HepG2 (cell line): ENCODE measurements around the gene MLLT10. TPM values are rescaled to one million over a fixed set of nuclear protein-coding genes. Genes with fewer than 3 reads are reported as not detected.
A peak's percentile ranks its signal among the peaks of the same experiment; 100 is the strongest.

ENCODE experiments used
- CBFB ChIP-seq: sonication (generic); formaldehyde crosslinking; IDR thresholded peaks from 2 replicates; pipeline ENCODE4 v1.4.0; 2020; ENCODE audit warnings: missing genetic modification reagents
- FOXA3 ChIP-seq: IDR thresholded peaks from 2 replicates; pipeline ENCODE4 v1.6.1; 2016; ENCODE audit warnings: missing genetic modification reagents, missing compliant biosample characterization
- HNF4G ChIP-seq, 2 experiments: sonication (generic) in 1 of 2; formaldehyde crosslinking in 1 of 2; IDR thresholded peaks; 2 replicates each; pipeline versions ENCODE4 v1.4.0 to v1.6.1; 2011 to 2020; ENCODE audit warnings: borderline replicate concordance in 2 of 2, low read depth in 2 of 2, mild to moderate bottlenecking in 2 of 2, low read length in 1 of 2, missing genetic modification reagents in 1 of 2, moderate library complexity in 1 of 2
- HOMEZ ChIP-seq: IDR thresholded peaks from 2 replicates; pipeline ENCODE4 v1.6.1; 2016; ENCODE audit warnings: low read depth
- IKZF5 ChIP-seq: IDR thresholded peaks from 2 replicates; pipeline ENCODE4 v1.6.1; 2018; ENCODE audit warnings: missing genetic modification reagents, mild to moderate bottlenecking, missing compliant biosample characterization
- ISL2 ChIP-seq: sonication (generic); formaldehyde crosslinking; IDR thresholded peaks from 2 replicates; pipeline ENCODE4 v1.5.0; 2020; ENCODE audit warnings: missing genetic modification reagents
- NCOR1 ChIP-seq: fragments of 200-600 bp; sonication (generic); IDR thresholded peaks from 2 replicates; pipeline ENCODE4 v1.7.0; 2017; ENCODE audit warnings: antibody characterized with exemption, low read length, borderline replicate concordance
- NR2F1 ChIP-seq, 2 experiments: fragments of 450-650 bp in 1 of 2; formaldehyde crosslinking in 1 of 2; IDR thresholded peaks; 2 replicates each; pipeline versions ENCODE4 v1.5.0 to v1.6.1; 2016 to 2020; ENCODE audit warnings: mild to moderate bottlenecking in 1 of 2, missing compliant biosample characterization in 1 of 2, missing genetic modification reagents in 1 of 2, moderate library complexity in 1 of 2
- PAX8 ChIP-seq: sonication (generic); formaldehyde crosslinking; IDR thresholded peaks from 2 replicates; pipeline ENCODE4 v1.8.0; 2022; ENCODE audit warnings: mild to moderate bottlenecking, missing genetic modification reagents, borderline replicate concordance
- RFXAP ChIP-seq: sonication (generic); formaldehyde crosslinking; IDR thresholded peaks from 2 replicates; pipeline ENCODE4 v1.4.0; 2020; ENCODE audit warnings: missing genetic modification reagents, borderline replicate concordance
- SETDB1 ChIP-seq: sonication (generic); formaldehyde crosslinking; IDR thresholded peaks from 2 replicates; pipeline ENCODE4 v1.5.1; 2020; ENCODE audit warnings: missing genetic modification reagents, mild to moderate bottlenecking, borderline replicate concordance
- SKI ChIP-seq: fragments of 450-650 bp; IDR thresholded peaks from one replicate; pipeline ENCODE4 v1.6.1; 2018; ENCODE audit warnings: mild to moderate bottlenecking; ENCODE audit not compliant: partially characterized antibody
- SOX6 ChIP-seq, 2 experiments: fragments of 450-650 bp in 1 of 2; sonication (generic) in 1 of 2; formaldehyde crosslinking in 1 of 2; IDR thresholded peaks; 2 replicates each; pipeline versions ENCODE4 v1.4.0 to v1.6.1; 2017 to 2020; ENCODE audit warnings: antibody characterized with exemption in 1 of 2, mild to moderate bottlenecking in 1 of 2, missing genetic modification reagents in 1 of 2
- TBX2 ChIP-seq: sonication (generic); formaldehyde crosslinking; IDR thresholded peaks from 2 replicates; pipeline ENCODE4 v1.5.0; 2020; ENCODE audit warnings: missing genetic modification reagents, mild to moderate bottlenecking, borderline replicate concordance
- TOPORS ChIP-seq: sonication (generic); formaldehyde crosslinking; IDR thresholded peaks from 2 replicates; pipeline ENCODE4 v1.8.0; 2023; ENCODE audit warnings: mild to moderate bottlenecking, missing genetic modification reagents
- ZNF230 ChIP-seq: sonication (generic); formaldehyde crosslinking; IDR thresholded peaks from 2 replicates; pipeline ENCODE4 v1.4.0; 2020; ENCODE audit warnings: mild to moderate bottlenecking, missing genetic modification reagents
- ZNF335 ChIP-seq: sonication (generic); formaldehyde crosslinking; IDR thresholded peaks from 2 replicates; pipeline ENCODE4 v1.4.0; 2020; ENCODE audit warnings: missing genetic modification reagents
- ZNF589 ChIP-seq: sonication (generic); formaldehyde crosslinking; conservative IDR thresholded peaks from 2 replicates; pipeline ENCODE4 v1.8.0; 2022; ENCODE audit warnings: mild to moderate bottlenecking, moderate library complexity, missing genetic modification reagents
- ZNF614 ChIP-seq: IDR thresholded peaks from 2 replicates; pipeline ENCODE4 v1.6.1; 2018; ENCODE audit warnings: missing biosample characterization, missing genetic modification reagents, inconsistent platforms, borderline replicate concordance
- ZNF790 ChIP-seq: sonication (generic); formaldehyde crosslinking; IDR thresholded peaks from 2 replicates; pipeline ENCODE4 v1.8.0; 2022; ENCODE audit warnings: missing genetic modification reagents, mild to moderate bottlenecking, borderline replicate concordance
- polyA plus RNA-seq, 8 experiments: library from polyadenylated mRNA; depleted of rRNA in 3 of 8; stranded (reverse) in 7 of 8; unstranded in 1 of 8; fragments of >200 nt; fragmentation: Illumina TruSeq in 4 of 8; extraction: Trizol in 4 of 8; gene quantifications; 2 replicates each; pipeline versions ENCODE4 v1.2.1 to v1.2.3, GENCODE V29; 2011 to 2016; ENCODE audit warnings: low read depth in 4 of 8, missing spikeins in 1 of 8, mixed read lengths in 1 of 8; ENCODE audit not compliant: insufficient read depth in 1 of 8
- total RNA-seq, 5 experiments: library from RNA; depleted of rRNA; stranded (reverse); fragments of >200 nt; fragmentation: Illumina TruSeq; extraction: Trizol; gene quantifications; 2 replicates each; pipeline ENCODE4 v1.2.3, GENCODE V29; 2016; ENCODE audit warnings: low read depth in 1 of 5
- TF ChIP-seq, protein P1 (sequence below): sonication (generic); formaldehyde crosslinking; IDR thresholded peaks from 2 replicates; pipeline ENCODE4 v1.4.0; 2020; ENCODE audit warnings: missing genetic modification reagents, borderline replicate concordance
- TF ChIP-seq, protein P2 (sequence below): sonication (generic); formaldehyde crosslinking; IDR thresholded peaks from 2 replicates; pipeline ENCODE4 v1.8.1; 2023; ENCODE audit warnings: mild to moderate bottlenecking, inconsistent platforms, moderate library complexity, missing genetic modification reagents, borderline replicate concordance

Gene MLLT10
- total and polyA plus RNA-seq, 2 of the 13 experiments (the other 11 are each of a cell fraction or from before 2014, with no cell fraction given), result 51.3 to 84.1 TPM

GRCh38 chr10:21724687-21725367 is 190.8 kb downstream of the MLLT10 start (continued):
- TF ChIP-seq ZNF589 (no peak), IKZF5 (CRISPR knock-in tag) (peak; percentile 48; the same call in 1 of the 2 replicates), HNF4G (IDR thresholded peaks at IDR 0.05; ENCODE audit: borderline replicate concordance, low read depth, low read length) (peak; percentile 42; the same call in 1 of the 2 replicates), HNF4G (CRISPR knock-in tag; IDR thresholded peaks at IDR 0.05; ENCODE audit: borderline replicate concordance, low read depth) (no peak), TBX2 (CRISPR knock-in tag) (peak; percentile 46; the same call in 1 of the 2 replicates), ISL2 (peak; percentile 46; the same call in 1 of the 2 replicates), ZNF335 (CRISPR knock-in tag) (0 out of 2 replicates have a peak, but pooled peaks have one; percentile 40), NCOR1 (peak; percentile 90), SKI (peak; percentile 15), FOXA3 (CRISPR knock-in tag) (peak; percentile 64), NR2F1 (CRISPR knock-in tag; IDR thresholded peaks at IDR 0.05) (peak in 1 of 2 experiments; percentile 67; a peak in 1 of 4 replicates), ZNF790 (CRISPR knock-in tag) (no peak), SETDB1 (CRISPR knock-in tag) (no peak), TOPORS (CRISPR knock-in tag) (no peak), HOMEZ (peak; percentile 81), PAX8 (CRISPR knock-in tag) (no peak), ZNF614 (CRISPR knock-in tag) (peak; percentile 70; the same call in 1 of the 2 replicates), CBFB (peak; percentile 69; the same call in 1 of the 2 replicates), ZNF230 (CRISPR knock-in tag) (no peak), SOX6 (IDR thresholded peaks at IDR 0.05) (no peak), SOX6 (CRISPR knock-in tag; IDR thresholded peaks at IDR 0.05) (peak; percentile 71), RFXAP (0 out of 2 replicates have a peak, but pooled peaks have one; percentile 33)
- TF ChIP-seq, protein P1, sequence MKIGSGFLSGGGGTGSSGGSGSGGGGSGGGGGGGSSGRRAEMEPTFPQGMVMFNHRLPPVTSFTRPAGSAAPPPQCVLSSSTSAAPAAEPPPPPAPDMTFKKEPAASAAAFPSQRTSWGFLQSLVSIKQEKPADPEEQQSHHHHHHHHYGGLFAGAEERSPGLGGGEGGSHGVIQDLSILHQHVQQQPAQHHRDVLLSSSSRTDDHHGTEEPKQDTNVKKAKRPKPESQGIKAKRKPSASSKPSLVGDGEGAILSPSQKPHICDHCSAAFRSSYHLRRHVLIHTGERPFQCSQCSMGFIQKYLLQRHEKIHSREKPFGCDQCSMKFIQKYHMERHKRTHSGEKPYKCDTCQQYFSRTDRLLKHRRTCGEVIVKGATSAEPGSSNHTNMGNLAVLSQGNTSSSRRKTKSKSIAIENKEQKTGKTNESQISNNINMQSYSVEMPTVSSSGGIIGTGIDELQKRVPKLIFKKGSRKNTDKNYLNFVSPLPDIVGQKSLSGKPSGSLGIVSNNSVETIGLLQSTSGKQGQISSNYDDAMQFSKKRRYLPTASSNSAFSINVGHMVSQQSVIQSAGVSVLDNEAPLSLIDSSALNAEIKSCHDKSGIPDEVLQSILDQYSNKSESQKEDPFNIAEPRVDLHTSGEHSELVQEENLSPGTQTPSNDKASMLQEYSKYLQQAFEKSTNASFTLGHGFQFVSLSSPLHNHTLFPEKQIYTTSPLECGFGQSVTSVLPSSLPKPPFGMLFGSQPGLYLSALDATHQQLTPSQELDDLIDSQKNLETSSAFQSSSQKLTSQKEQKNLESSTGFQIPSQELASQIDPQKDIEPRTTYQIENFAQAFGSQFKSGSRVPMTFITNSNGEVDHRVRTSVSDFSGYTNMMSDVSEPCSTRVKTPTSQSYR (CRISPR knock-in tag), result no peak
- TF ChIP-seq, protein P2, sequence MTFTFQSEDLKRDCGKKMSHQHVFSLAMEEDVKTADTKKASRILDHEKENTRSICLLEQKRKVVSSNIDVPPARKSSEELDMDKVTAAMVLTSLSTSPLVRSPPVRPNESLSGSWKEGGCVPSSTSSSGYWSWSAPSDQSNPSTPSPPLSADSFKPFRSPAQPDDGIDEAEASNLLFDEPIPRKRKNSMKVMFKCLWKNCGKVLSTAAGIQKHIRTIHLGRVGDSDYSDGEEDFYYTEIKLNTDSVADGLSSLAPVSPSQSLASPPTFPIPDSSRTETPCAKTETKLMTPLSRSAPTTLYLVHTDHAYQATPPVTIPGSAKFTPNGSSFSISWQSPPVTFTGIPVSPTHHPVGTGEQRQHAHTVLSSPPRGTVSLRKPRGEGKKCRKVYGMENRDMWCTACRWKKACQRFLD (CRISPR knock-in tag), result no peak
